Peyer's patch (tissue), 4 donors: ENCODE measurements around the gene CPSF7. TPM values are rescaled to one million over a fixed set of nuclear protein-coding genes. Genes with fewer than 3 reads are reported as not detected.

Experiments
- DNase-seq, 3 donors: peaks; one replicate each; pipeline ENCODE4 v3.0.0-alpha.2; 2017 to 2019
- H3K27ac ChIP-seq, 4 donors: fragments of 200-600 bp; sonication (generic); one replicate each; pipeline ENCODE4 v1.5.1; 2016 to 2019
- H3K27me3 ChIP-seq, 2 donors: fragments of 200-600 bp; sonication (generic); one replicate each; pipeline ENCODE4 v1.5.1; 2019
- H3K36me3 ChIP-seq, 3 donors: fragments of 200-600 bp; sonication (generic); one replicate each; pipeline ENCODE4 v1.5.1; 2016 to 2019
- H3K4me1 ChIP-seq, 4 donors: fragments of 200-600 bp; sonication (generic); one replicate each; pipeline ENCODE4 v1.5.1; 2016 to 2019
- H3K4me3 ChIP-seq, 4 donors: fragments of 200-600 bp; sonication (generic); 1 replicate in 3 of 4; 2 replicates in 1 of 4; pipeline ENCODE4 v1.5.1; 2016 to 2019; ENCODE audit warnings: mild to moderate bottlenecking in 1 of 4
- H3K9me3 ChIP-seq, 4 donors: fragments of 200-600 bp; sonication (generic); one replicate each; pipeline ENCODE4 v1.5.1; 2016 to 2019; ENCODE audit warnings: mild to moderate bottlenecking in 1 of 4
- CTCF ChIP-seq, 6 experiments: fragments of 450-650 bp in 4 of 6; fragments of 200-600 bp in 2 of 6; sonication (generic) in 1 of 6; IDR thresholded peaks; one replicate each; pipeline ENCODE4 v1.5.1; 2017 to 2019; ENCODE audit warnings: antibody characterized with exemption in 6 of 6, mild to moderate bottlenecking in 3 of 6, moderate library complexity in 1 of 6
- POLR2A ChIP-seq, 2 donors: fragments of 450-650 bp; IDR thresholded peaks; one replicate each; pipeline ENCODE4 v1.5.1; 2017; ENCODE audit warnings: antibody characterized with exemption in 2 of 2, mild to moderate bottlenecking in 2 of 2, moderate library complexity in 2 of 2
- total RNA-seq, 4 donors: library from RNA; depleted of rRNA; stranded (reverse); fragments of >200 nt; gene quantifications; one replicate each; pipeline ENCODE4 v1.1.0, GENCODE V29; 2016

The CPSF7 gene
- total RNA-seq, result 100 to 1,000 TPM in 1 of 4 donors, 10 to 100 TPM in 3; 45.9 to 125 (median 79.9) TPM

- DNase-seq, result peak; percentile 96 to 99 (median 99)
- H3K27me3 ChIP-seq, result no peaks in the 10 kb centered on the region
- peaks cover 0 to 34% (median 13%) of the 10 kb centered on the region in 4 donors for H3K4me1 ChIP-seq
- H3K36me3 ChIP-seq, result peaks cover 0 to 44% (median 0%) of the 10 kb centered on the region in 3 donors
- H3K9me3 ChIP-seq, result no peaks in the 10 kb centered on the region
- peak within 1 kb of the TSS; percentile 79 to 93 (median 84) for H3K4me3 ChIP-seq
- TF ChIP-seq CTCF (IDR thresholded peaks at IDR 0.05) (peak in 1 of 6 experiments; percentile 0), POLR2A (IDR thresholded peaks at IDR 0.05) (peak; percentile 49 to 74)
- peak within 1 kb of the TSS; percentile 94 to 99 (median 98) for H3K27ac ChIP-seq
These were observed at the start of gene CPSF7, which contains the start of gene SDHAF2 for GRCh38 chr11:61429691-61430582. Gene CPSF7 (minus strand): TSS chr11:61429975. CDS start chr11:61429235, 740 bp downstream. Gene SDHAF2 (plus strand): TSS chr11:61430124. CDS start chr11:61430147, 23 bp downstream.

GRCh38 chr11:61477727-61478148 is 48.0 kb upstream of the CPSF7 start:
- no peaks in the 10 kb centered on the region for H3K9me3 ChIP-seq
- H3K27me3 ChIP-seq, result no peaks in the 10 kb centered on the region
- H3K4me3 ChIP-seq, result no peak overlapping the region
- TF ChIP-seq CTCF (IDR thresholded peaks at IDR 0.05) (peak; percentile 74 to 96 (median 86)), POLR2A (IDR thresholded peaks at IDR 0.05) (no peak)
- DNase-seq, result peak; percentile 33 to 75 (median 70)
- no peaks in the 10 kb centered on the region for H3K36me3 ChIP-seq
- H3K27ac ChIP-seq, result no peak overlapping the region
- peaks cover 0 to 11% (median 3%) of the 10 kb centered on the region in 4 donors for H3K4me1 ChIP-seq

DNA sequence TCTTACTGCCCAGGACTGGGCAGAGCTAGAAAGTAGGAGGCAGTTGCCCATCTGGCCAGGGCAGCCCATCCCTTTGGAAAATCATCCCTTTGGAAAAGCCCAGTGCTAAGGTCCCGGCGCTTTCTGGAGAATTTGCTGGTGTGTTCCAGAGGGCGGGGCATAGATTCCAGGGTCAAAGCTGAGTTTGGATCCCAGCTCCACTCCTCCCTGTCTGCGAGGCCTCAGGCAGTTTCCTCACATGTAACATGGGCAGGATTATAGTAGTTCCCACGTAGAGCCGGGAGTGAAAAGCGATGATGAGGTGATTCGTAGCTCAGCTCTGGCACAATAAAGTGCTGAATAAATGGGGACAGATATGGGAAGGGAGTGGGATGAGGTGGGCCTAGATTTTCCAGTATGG is 47.4 kb upstream of the CPSF7 start:
- no peak for DNase-seq
- Histone ChIP-seq H3K9me3 (no peaks in the 10 kb centered on the region), H3K27me3 (no peaks in the 10 kb centered on the region), H3K36me3 (no peaks in the 10 kb centered on the region), H3K4me3 (no peak overlapping the region), H3K27ac (no peak overlapping the region), H3K4me1 (peaks cover 0 to 11% (median 3%) of the 10 kb centered on the region in 4 donors)
- TF ChIP-seq POLR2A (IDR thresholded peaks at IDR 0.05) (no peak), CTCF (IDR thresholded peaks at IDR 0.05) (no peak)

GRCh38 chr11:61476371-61476770 is 46.6 kb upstream of the CPSF7 start:
- H3K27ac ChIP-seq, result no peak overlapping the region
- H3K9me3 ChIP-seq, result no peaks in the 10 kb centered on the region

GRCh38 chr11:61475433-61475832 is 45.7 kb upstream of the CPSF7 start:
- H3K27me3 ChIP-seq, result no peaks in the 10 kb centered on the region
- peaks cover 0 to 4% (median 0%) of the 10 kb centered on the region in 3 donors for H3K36me3 ChIP-seq
- H3K4me3 ChIP-seq, result no peak overlapping the region
- H3K27ac ChIP-seq, result no peak overlapping the region
- no peak for TF ChIP-seq CTCF (IDR thresholded peaks at IDR 0.05)
- no peak for TF ChIP-seq POLR2A (IDR thresholded peaks at IDR 0.05)
- DNase-seq, result no peak
- H3K4me1 ChIP-seq, result peaks cover 0 to 11% (median 3%) of the 10 kb centered on the region in 4 donors
- no peaks in the 10 kb centered on the region for H3K9me3 ChIP-seq

More at GRCh38 chr11:61476371-61476770, 46.6 kb upstream of the CPSF7 start:
- Histone ChIP-seq H3K4me1 (peaks cover 0 to 11% (median 3%) of the 10 kb centered on the region in 4 donors), H3K36me3 (no peaks in the 10 kb centered on the region), H3K27me3 (no peaks in the 10 kb centered on the region), H3K4me3 (no peak overlapping the region)
- no peak for TF ChIP-seq POLR2A (IDR thresholded peaks at IDR 0.05)
- TF ChIP-seq CTCF (IDR thresholded peaks at IDR 0.05), result no peak
- no peak for DNase-seq
